Prostate gland (tissue), 2 donors: ENCODE measurements around the gene CTNND2. TPM values are rescaled to one million over a fixed set of nuclear protein-coding genes. Genes with fewer than 3 reads are reported as not detected.

Experiments
- DNase-seq: peaks from one replicate; pipeline ENCODE4 v3.0.0-alpha.2; 2019; ENCODE audit warnings: low spot score
- H3K27ac ChIP-seq, 2 donors: fragments of 200-600 bp; sonication (generic); 2 replicates each; pipeline ENCODE4 v1.5.1; 2017 to 2019
- H3K27me3 ChIP-seq: fragments of 200-600 bp; sonication (generic); replicated peaks from 2 replicates; pipeline ENCODE4 v1.5.1; 2019; ENCODE audit not compliant: insufficient read depth
- H3K36me3 ChIP-seq, 2 donors: fragments of 200-600 bp; sonication (generic); 1 replicate in 1 of 2; 2 replicates in 1 of 2; pipeline versions ENCODE4 v1.5.1 to v1.8.1; 2017 to 2019
- H3K4me1 ChIP-seq: fragments of 200-600 bp; sonication (generic); replicated peaks from 2 replicates; pipeline ENCODE4 v1.5.1; 2019
- H3K4me3 ChIP-seq, 2 donors: fragments of 200-600 bp; sonication (generic); 2 replicates each; pipeline ENCODE4 v1.5.1; 2017 to 2019
- H3K9me3 ChIP-seq: fragments of 200-600 bp; sonication (generic); 2 replicates; pipeline ENCODE4 v1.5.1; 2017
- CTCF ChIP-seq, 4 experiments: fragments of 200-600 bp in 2 of 4; fragments of 450-650 bp in 2 of 4; sonication (generic) in 2 of 4; IDR thresholded peaks; 1 replicate in 3 of 4; 2 replicates in 1 of 4; pipeline ENCODE4 v1.5.1; 2016 to 2019; ENCODE audit warnings: antibody characterized with exemption in 4 of 4, mild to moderate bottlenecking in 2 of 4, moderate library complexity in 2 of 4
- POLR2A ChIP-seq: fragments of 450-650 bp; IDR thresholded peaks from one replicate; pipeline ENCODE4 v1.6.1; 2016; ENCODE audit warnings: antibody characterized with exemption, mild to moderate bottlenecking
- POLR2AphosphoS5 ChIP-seq: sonication (generic); formaldehyde crosslinking; IDR thresholded peaks from one replicate; pipeline ENCODE4 v1.6.1; 2017; ENCODE audit warnings: antibody characterized with exemption
- WGBS: methylation state at CpG from one replicate; pipeline ENCODE4 v1.1.5; 2018; 5-methylcytosine and 5-hydroxymethylcytosine counted together
- intact Hi-C: fragments of 100-400 bp; cut with DNase I; formaldehyde crosslinking; loops from one replicate; pipeline ENCODE4 v1.14.2; 2022
- total RNA-seq, 2 donors: library from RNA; depleted of rRNA; stranded (reverse); fragments of >200 nt; gene quantifications; one replicate each; pipeline ENCODE4 v1.1.0, GENCODE V29; 2016

The CTNND2 gene
- total RNA-seq, 2 donors from 2014 or later: 5.5 to 11.2 TPM

- intact Hi-C loops: no loop called here
- Histone ChIP-seq H3K36me3 (no peaks in the 10 kb centered on the region), H3K4me1 (no peaks in the 10 kb centered on the region), H3K4me3 (no peak overlapping the region), H3K9me3 (no peaks in the 10 kb centered on the region), H3K27me3 (no peaks in the 10 kb centered on the region), H3K27ac (no peak overlapping the region)
- DNase-seq: no peak
- WGBS: 70% methylated on average over 11 of the region's 11 CpGs
- no peak for TF ChIP-seq POLR2A
- TF ChIP-seq CTCF (IDR thresholded peaks at IDR 0.05): no peak
- no peak for TF ChIP-seq POLR2AphosphoS5
Measured at GRCh38 chr5:11273180-11273903, 630.9 kb downstream of the CTNND2 start.

GRCh38 chr5:11269515-11269914, 634.7 kb downstream of the CTNND2 start:
- H3K27ac ChIP-seq: no peak overlapping the region
- DNase-seq: no peak
- no peaks in the 10 kb centered on the region for H3K4me1 ChIP-seq
- no peaks in the 10 kb centered on the region for H3K36me3 ChIP-seq
- TF ChIP-seq POLR2A: no peak
- H3K27me3 ChIP-seq: no peaks in the 10 kb centered on the region
- H3K9me3 ChIP-seq: no peaks in the 10 kb centered on the region
- 88% methylated on average over 3 of the region's 3 CpGs for WGBS
- intact Hi-C loops: loop anchor here (10.0 kb wide), 1 partner anchor 225 kb away; no protein-coding TSS in a partner anchor
- H3K4me3 ChIP-seq: no peak overlapping the region

GRCh38 chr5:11268891-11269290, 635.4 kb downstream of the CTNND2 start:
- no peaks in the 10 kb centered on the region for H3K4me1 ChIP-seq
- DNase-seq: no peak
- no peak overlapping the region for H3K4me3 ChIP-seq
- no peak overlapping the region for H3K27ac ChIP-seq
- no peaks in the 10 kb centered on the region for H3K27me3 ChIP-seq
- WGBS: 75% methylated on average over 6 of the region's 6 CpGs
- TF ChIP-seq CTCF (IDR thresholded peaks at IDR 0.05) (no peak), POLR2A (no peak), POLR2AphosphoS5 (no peak)
- no peaks in the 10 kb centered on the region for H3K9me3 ChIP-seq
- no peaks in the 10 kb centered on the region for H3K36me3 ChIP-seq
- intact Hi-C loops: loop anchor here (10.0 kb wide), 1 partner anchor 226 kb away; no protein-coding TSS in a partner anchor

GRCh38 chr5:11266331-11266730, 637.9 kb downstream of the CTNND2 start:
- intact Hi-C loops: loop anchor here (10.0 kb wide), 1 partner anchor 228 kb away; no protein-coding TSS in a partner anchor
- H3K36me3 ChIP-seq: no peaks in the 10 kb centered on the region
- no peak overlapping the region for H3K27ac ChIP-seq
- H3K4me3 ChIP-seq: no peak overlapping the region
- TF ChIP-seq POLR2AphosphoS5 (no peak), CTCF (IDR thresholded peaks at IDR 0.05) (no peak), POLR2A (no peak)
- H3K4me1 ChIP-seq: no peaks in the 10 kb centered on the region
- H3K9me3 ChIP-seq: no peaks in the 10 kb centered on the region
- no peaks in the 10 kb centered on the region for H3K27me3 ChIP-seq
- WGBS: 85% methylated on average over 2 of the region's 2 CpGs
- no peak for DNase-seq

- no peak for DNase-seq
- intact Hi-C loops: loop anchor here (10.0 kb wide), 1 partner anchor 234 kb away; no protein-coding TSS in a partner anchor
- H3K36me3 ChIP-seq: no peaks in the 10 kb centered on the region
- no peak overlapping the region for H3K4me3 ChIP-seq
- H3K4me1 ChIP-seq: no peaks in the 10 kb centered on the region
- H3K27me3 ChIP-seq: no peaks in the 10 kb centered on the region
- no peak overlapping the region for H3K27ac ChIP-seq
- no peaks in the 10 kb centered on the region for H3K9me3 ChIP-seq
- TF ChIP-seq CTCF (IDR thresholded peaks at IDR 0.05): no peak
- TF ChIP-seq POLR2AphosphoS5: no peak
- no peak for TF ChIP-seq POLR2A
- 49% methylated on average over 6 of the region's 6 CpGs for WGBS
Measured at GRCh38 chr5:11261241-11261640, 643.0 kb downstream of the CTNND2 start.
